Stimulated activated CD4-positive, alpha-beta T cell treated with anti-CD3 and anti-CD28 coated beads, Interleukin-1b, Interleukin-23, amount 100 ng/mL, for 48 hours (primary cell): ENCODE results near the gene RAB5A.
"Not testable (repeated sequence)": the region's sequence is repeated elsewhere in the genome, so short reads cannot be mapped to it uniquely, and the experiment has no call there.

ENCODE experiments used
- DNase-seq: peaks from one replicate; pipeline ENCODE4 v3.0.0-alpha.2; 2020

The RAB5A gene

DNA sequence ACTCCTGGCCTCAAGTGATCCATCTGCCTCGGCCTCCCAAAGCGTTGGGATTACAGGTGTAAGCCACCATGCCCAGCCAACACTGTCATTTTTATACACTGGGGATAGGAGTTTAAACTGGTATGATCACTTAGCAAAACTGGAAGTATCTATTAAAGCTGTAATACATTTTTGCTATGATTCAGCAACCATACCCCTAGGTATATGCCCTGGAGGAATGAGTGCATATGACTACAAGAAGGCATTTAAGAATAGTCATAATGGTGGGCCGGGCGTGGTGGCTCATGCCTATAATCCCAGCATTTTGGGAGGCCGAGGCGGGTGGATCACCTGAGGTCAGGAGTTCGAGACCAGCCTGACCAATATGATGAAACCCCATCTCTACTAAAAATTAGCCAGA, 85.0 kb downstream of the RAB5A start:
- not testable (repeated sequence) for DNase-seq
